Measurements from ENCODE around the gene RPS29.

Gene RPS29

DNA sequence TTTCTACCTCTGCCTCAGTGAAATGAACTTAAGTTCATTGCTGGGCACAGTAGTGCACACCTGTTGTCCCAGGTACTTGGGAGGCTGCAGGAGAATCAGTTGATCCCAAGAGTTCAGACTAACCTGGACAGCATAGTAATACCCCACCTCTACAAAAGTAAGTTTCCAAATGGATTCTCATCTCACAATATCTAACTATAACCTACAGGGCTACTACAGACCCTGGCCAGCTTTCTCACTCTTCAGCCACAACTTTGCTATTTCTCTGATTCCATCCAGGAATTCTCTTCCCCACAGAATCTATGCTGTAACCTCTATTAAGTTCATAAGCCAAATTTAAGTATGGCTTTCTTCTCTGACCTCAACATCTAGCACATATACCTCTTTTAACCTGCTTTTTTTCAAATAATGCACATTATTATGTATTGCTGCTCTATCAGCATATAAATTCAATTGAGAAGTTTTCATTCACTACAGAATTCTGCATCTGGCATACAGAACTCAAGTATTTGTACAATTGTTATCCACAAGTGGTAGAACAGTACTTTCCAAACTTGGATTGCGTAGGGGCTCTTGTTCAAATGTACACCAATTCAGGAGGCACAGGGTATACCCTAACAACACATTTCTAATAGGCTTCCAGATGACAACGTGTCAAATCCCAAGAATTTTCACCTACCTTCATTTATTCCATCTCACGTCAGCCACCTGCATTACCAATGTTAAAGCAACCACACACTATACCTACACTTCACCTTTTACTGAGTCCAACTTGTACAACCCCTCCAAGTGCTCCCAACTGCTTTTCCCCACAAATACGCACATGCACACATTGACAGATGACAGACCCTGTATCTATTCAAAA, 3.8 kb downstream of the RPS29 start:
- H3K4me3 ChIP-seq (ENCODE audit: low read depth, low read length): no peak overlapping the region
- TF ChIP-seq, protein P1, sequence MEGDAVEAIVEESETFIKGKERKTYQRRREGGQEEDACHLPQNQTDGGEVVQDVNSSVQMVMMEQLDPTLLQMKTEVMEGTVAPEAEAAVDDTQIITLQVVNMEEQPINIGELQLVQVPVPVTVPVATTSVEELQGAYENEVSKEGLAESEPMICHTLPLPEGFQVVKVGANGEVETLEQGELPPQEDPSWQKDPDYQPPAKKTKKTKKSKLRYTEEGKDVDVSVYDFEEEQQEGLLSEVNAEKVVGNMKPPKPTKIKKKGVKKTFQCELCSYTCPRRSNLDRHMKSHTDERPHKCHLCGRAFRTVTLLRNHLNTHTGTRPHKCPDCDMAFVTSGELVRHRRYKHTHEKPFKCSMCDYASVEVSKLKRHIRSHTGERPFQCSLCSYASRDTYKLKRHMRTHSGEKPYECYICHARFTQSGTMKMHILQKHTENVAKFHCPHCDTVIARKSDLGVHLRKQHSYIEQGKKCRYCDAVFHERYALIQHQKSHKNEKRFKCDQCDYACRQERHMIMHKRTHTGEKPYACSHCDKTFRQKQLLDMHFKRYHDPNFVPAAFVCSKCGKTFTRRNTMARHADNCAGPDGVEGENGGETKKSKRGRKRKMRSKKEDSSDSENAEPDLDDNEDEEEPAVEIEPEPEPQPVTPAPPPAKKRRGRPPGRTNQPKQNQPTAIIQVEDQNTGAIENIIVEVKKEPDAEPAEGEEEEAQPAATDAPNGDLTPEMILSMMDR (conservative IDR thresholded peaks at IDR 0.05; ENCODE audit: low read depth, low read length): no peak
- DNase-seq (ENCODE audit: low read depth): no peak

GRCh38 chr14:49581209-49582112, 4.7 kb downstream of the RPS29 start:
- DNase-seq (ENCODE audit: low read depth): no peak
- TF ChIP-seq, protein P1 (conservative IDR thresholded peaks at IDR 0.05; ENCODE audit: low read depth, low read length): no peak
- no peak overlapping the region for H3K4me3 ChIP-seq (ENCODE audit: low read depth, low read length)

DNA sequence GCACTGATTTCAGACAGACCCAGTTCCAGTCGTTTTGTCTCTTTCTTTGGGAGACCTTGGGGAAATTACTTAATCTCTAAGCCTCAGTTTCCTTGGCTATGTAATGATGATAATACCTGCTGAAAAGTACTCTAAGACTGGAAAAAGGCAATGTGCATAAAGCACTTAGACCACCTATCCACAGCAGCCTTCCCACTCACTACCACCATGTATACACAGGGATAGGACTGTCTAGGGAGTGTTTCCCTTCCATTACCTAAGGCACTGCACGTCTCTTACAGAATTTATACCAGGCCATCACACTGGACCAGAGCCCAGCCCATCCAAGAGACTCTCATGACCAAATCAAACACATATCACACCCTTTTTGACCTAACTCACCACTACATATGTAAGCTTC, 6.3 kb downstream of the RPS29 start:
- DNase-seq (ENCODE audit: low read depth): no peak
- no peak overlapping the region for H3K4me3 ChIP-seq (ENCODE audit: low read depth, low read length)
- TF ChIP-seq, protein P1 (conservative IDR thresholded peaks at IDR 0.05; ENCODE audit: low read depth, low read length): no peak

- no peak for DNase-seq (ENCODE audit: low read depth)
- no peak overlapping the region for H3K4me3 ChIP-seq (ENCODE audit: low read depth, low read length)
- TF ChIP-seq, protein P1 (conservative IDR thresholded peaks at IDR 0.05; ENCODE audit: low read depth, low read length): no peak
Observed at GRCh38 chr14:49578141-49578540, 8.0 kb downstream of the RPS29 start.

GRCh38 chr14:49574038-49574437, 12.1 kb downstream of the RPS29 start:
- TF ChIP-seq, protein P1 (conservative IDR thresholded peaks at IDR 0.05; ENCODE audit: low read depth, low read length): no peak
- no peak overlapping the region for H3K4me3 ChIP-seq (ENCODE audit: low read depth, low read length)
- DNase-seq (ENCODE audit: low read depth): no peak

DNA sequence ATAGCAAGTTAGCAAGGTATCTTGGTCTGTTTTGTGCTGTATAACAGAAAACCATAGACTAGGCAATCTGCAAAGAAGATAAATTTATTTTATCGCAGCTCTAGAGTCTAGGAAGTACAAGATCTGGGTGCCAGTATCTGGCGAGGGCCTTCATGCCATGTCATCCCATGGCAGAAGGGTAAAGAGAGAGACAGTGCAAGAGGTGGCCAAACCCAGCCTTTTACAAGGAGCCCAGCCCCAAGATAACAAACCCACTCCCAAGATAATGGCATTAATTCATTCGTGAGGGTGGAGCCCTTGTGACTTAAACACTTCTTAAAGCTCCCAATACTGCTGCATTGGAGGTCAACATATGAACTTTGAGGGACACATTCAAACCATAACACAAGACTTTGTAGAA, 16.9 kb downstream of the RPS29 start:
- H3K4me3 ChIP-seq (ENCODE audit: low read depth, low read length): no peak overlapping the region
- DNase-seq (ENCODE audit: low read depth): no peak
- TF ChIP-seq, protein P1 (conservative IDR thresholded peaks at IDR 0.05; ENCODE audit: low read depth, low read length): no peak

Data from choroid plexus epithelial cell (primary cell).